SU-DHL-6 (cell line): ENCODE measurements around the gene COBL.

Experiments used
- CTCF ChIP-seq: fragments of 200-600 bp; sonication (generic); IDR thresholded peaks from one replicate; pipeline ENCODE4 v1.5.1; 2017; ENCODE audit warnings: antibody characterized with exemption, mild to moderate bottlenecking, low read length, moderate library complexity; ENCODE audit not compliant: insufficient read depth, poor library complexity, severe bottlenecking
- EZH2phosphoT487 ChIP-seq: fragments of 200-600 bp; sonication (generic), shearing (Covaris generic); conservative IDR thresholded peaks from 2 replicates; pipeline ENCODE4 v1.6.1; 2018; ENCODE audit warnings: mild to moderate bottlenecking, antibody characterized with exemption, low read length, moderate library complexity, mixed read lengths

- TF ChIP-seq CTCF (no peak), EZH2phosphoT487 (no peak)
Measured at GRCh38 chr7:51233374-51233773, 83.2 kb downstream of the COBL start.
